Measurements from ENCODE around the gene CAMKK1.

Gene CAMKK1

GRCh38 chr17:3917391-3917931, 24.6 kb upstream of the CAMKK1 start:
- ATAC-seq (no peak), DNase-seq (no peak)

- no peak for DNase-seq
- ATAC-seq: no peak
Measured at GRCh38 chr17:3916825-3917224, 24.0 kb upstream of the CAMKK1 start.

- DNase-seq (peak; percentile 62), ATAC-seq (peak; percentile 38)
Measured at GRCh38 chr17:3915995-3916696, 23.3 kb upstream of the CAMKK1 start, which contains the start of gene P2RX1. TSS of gene P2RX1 (minus strand) at chr17:3916465. CDS start at chr17:3916225, 240 bp downstream.

GRCh38 chr17:3915581-3915994, 22.7 kb upstream of the CAMKK1 start:
- DNase-seq (no peak), ATAC-seq (no peak)

GRCh38 chr17:3914312-3914670, 21.4 kb upstream of the CAMKK1 start:
- ATAC-seq (no peak), DNase-seq (peak; percentile 44)

- peak; percentile 68 for ATAC-seq
- DNase-seq: peak; percentile 88
Measured at GRCh38 chr17:3913531-3914311, 20.9 kb upstream of the CAMKK1 start.

GRCh38 chr17:3912827-3913226, 20.0 kb upstream of the CAMKK1 start:
- DNase-seq (no peak), ATAC-seq (no peak)

GRCh38 chr17:3911271-3912053, 18.6 kb upstream of the CAMKK1 start:
- peak; percentile 87 for ATAC-seq
- peak; percentile 83 for DNase-seq

- DNase-seq (no peak), ATAC-seq (no peak)
Measured at GRCh38 chr17:3910420-3911270, 17.8 kb upstream of the CAMKK1 start.

GRCh38 chr17:3909257-3909656, 16.4 kb upstream of the CAMKK1 start:
- no peak for ATAC-seq
- DNase-seq: no peak

GRCh38 chr17:3907483-3908216, 14.8 kb upstream of the CAMKK1 start:
- ATAC-seq: no peak
- no peak for DNase-seq

- DNase-seq (no peak), ATAC-seq (no peak)
Measured at GRCh38 chr17:3906881-3907280, 14.0 kb upstream of the CAMKK1 start.

GRCh38 chr17:3905017-3905520, 12.2 kb upstream of the CAMKK1 start:
- no peak for ATAC-seq

GRCh38 chr17:3904501-3904900, 11.6 kb upstream of the CAMKK1 start:
- no peak for DNase-seq
- ATAC-seq: peak; percentile 29

More at GRCh38 chr17:3905017-3905520, 12.2 kb upstream of the CAMKK1 start:
- DNase-seq: no peak

- DNase-seq (no peak), ATAC-seq (no peak)
Measured at GRCh38 chr17:3903881-3904290, 11.0 kb upstream of the CAMKK1 start.

- ATAC-seq: no peak
- DNase-seq: no peak
Measured at GRCh38 chr17:3903051-3903825, 10.4 kb upstream of the CAMKK1 start.

GRCh38 chr17:3900646-3901045, 7.8 kb upstream of the CAMKK1 start:
- DNase-seq: no peak
- no peak for ATAC-seq

- ATAC-seq: no peak
Measured at GRCh38 chr17:3897731-3898130, 4.9 kb upstream of the CAMKK1 start.

GRCh38 chr17:3896968-3897235, 4.0 kb upstream of the CAMKK1 start:
- DNase-seq (no peak), ATAC-seq (no peak)

More at GRCh38 chr17:3897731-3898130, 4.9 kb upstream of the CAMKK1 start:
- no peak for DNase-seq

Measured in stimulated activated naive CD8-positive, alpha-beta T cell treated with anti-CD3 and anti-CD28 coated beads, Interleukin-15, Interleukin-2, amounts not matched to agents 100 U/mL and 50 U/mL, for 24 hours (primary cell).